NCI-H1048 (cell line): ENCODE results near the gene ARHGAP44.
"Not testable (repeated sequence)": the region's sequence is repeated elsewhere in the genome, so short reads cannot be mapped to it uniquely, and the experiment has no call there.

Experiments used
- DNase-seq: peaks from one replicate; lab custom pipeline; 2025; lab: John Stamatoyannopoulos, UW

ARHGAP44 gene

DNA sequence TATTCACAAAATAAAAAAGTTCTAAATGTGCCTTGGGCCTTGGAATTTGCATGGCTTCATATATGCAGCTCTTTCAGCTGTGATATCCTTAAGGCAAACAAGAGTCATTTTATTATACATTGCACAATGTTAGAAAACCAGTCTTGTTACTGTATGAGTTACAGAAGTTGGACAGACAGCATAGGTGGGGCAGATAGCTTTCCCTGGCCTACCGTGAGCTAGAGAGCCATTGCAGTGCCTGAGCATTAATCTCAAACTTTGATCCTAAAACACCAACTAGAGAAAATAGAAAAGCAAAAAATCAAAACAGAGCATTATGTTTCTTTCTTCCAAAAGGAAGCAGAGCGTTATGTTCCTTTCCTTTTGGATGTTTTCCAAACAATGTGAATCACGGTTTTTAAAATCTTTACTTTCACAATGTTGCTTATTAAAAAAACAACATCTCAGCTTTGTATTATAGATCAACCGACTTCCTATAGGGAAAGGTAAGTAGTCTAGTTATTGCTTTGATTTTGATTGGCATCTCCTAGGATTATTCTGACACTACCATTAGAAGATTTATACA lies 32.2 kb downstream of the ARHGAP44 start:
- no peak for DNase-seq

DNA sequence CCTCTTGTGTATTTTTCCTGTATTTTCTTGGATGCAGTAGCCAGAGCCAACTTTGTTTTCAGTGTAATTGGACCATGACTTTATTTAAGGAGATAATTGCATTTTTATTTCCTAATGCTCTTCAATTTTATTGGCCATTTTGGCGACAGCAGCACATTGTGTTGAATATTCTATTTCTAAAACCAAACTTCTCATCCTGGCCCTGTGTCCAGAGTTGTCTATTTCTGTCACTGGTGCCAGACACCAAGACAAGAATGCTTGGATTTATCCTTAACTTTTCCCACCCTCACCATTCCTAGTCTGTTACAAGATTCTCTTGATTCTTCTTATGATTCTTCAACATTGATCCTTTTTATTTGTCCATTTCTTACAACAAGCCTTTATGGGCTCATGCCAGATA lies 37.1 kb downstream of the ARHGAP44 start:
- no peak for DNase-seq

GRCh38 chr17:12830777-12831247 lies 41.5 kb downstream of the ARHGAP44 start:
- no peak for DNase-seq

DNA sequence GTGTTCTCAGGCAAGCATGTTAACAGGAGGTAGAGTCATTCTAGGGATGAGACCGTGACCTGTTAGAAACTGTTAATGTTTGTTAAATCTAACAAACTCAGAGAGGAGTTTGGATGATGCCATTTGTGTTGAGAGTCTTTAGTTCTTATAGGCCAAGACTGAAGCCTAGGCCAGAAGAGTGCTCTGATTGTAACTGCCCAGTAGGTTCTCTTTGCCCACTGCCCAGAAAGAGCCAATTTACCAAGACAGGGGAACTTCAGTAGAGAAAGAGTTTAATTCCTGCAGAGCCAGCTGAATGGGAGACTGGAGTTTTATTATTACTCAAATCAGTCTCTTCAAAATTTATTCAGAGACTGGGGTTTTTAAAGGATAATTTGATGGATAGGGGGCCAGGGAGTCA lies 42.5 kb downstream of the ARHGAP44 start:
- no peak for DNase-seq

DNA sequence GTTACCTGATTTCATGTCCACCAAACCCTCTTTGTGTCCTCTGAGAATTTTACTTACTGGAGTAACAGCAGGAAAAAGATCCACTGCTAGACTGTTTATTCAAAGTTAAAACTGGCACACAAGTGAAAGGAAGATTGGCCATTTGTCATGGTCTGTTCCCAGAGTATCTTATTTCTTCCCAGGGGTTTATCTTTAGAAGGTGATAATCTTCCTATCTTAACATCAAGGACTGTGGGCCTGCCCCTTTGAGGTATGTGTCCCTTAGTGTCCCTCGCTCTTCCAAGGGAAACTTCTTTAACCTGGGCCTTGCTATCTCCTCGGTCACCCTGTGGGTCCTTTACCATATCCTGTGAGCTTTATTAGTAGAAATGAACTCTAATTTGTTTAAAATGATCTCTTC lies 49.7 kb downstream of the ARHGAP44 start:
- no peak for DNase-seq

- no peak for DNase-seq
Observed at GRCh38 chr17:12842936-12843335, 53.6 kb downstream of the ARHGAP44 start.

- DNase-seq, result no peak
Observed at GRCh38 chr17:12850996-12851395, 61.7 kb downstream of the ARHGAP44 start.

- DNase-seq, result no peak
Observed at GRCh38 chr17:12851901-12852435, 62.7 kb downstream of the ARHGAP44 start.

DNA sequence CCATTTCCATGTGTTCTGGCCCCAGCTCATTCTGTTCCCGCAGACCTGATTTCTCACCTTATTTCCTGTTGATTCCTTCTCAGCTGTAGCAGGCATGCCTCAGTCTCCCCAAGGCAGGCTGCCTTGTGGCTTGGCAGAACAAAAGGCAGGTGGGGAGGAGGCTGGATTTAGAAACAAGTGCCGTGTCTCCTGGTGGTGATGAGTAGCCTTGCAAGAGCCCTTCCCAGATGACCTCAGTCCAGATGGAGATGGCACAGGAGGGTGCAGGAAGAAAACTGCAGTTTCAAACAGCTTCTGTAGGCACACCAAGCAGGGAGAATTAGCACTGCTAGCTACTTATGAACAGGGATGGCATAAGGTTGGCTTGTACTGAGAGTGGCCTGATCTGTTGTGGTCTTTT lies 64.6 kb downstream of the ARHGAP44 start:
- no peak for DNase-seq

- DNase-seq, result no peak
Observed at GRCh38 chr17:12856416-12856815, 67.1 kb downstream of the ARHGAP44 start.

DNA sequence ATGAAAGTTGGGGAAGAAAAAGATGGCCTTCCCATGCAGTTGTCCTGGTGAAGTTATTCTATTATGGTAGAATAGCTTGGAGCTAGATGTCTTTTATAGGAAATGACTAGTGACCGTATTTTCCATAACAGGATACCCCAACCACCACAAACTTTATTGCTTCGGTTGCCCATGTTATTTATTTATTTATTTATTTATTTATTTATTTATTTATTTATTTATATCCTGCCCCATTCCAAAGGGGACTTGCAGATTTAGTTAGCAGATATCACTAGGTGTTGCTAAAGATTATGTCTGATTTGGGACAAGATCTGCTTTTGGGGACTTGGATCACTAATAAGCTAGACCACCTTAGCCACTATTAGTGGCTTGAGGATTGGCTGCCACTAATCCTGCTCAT lies 68.3 kb downstream of the ARHGAP44 start:
- no peak for DNase-seq

- no peak for DNase-seq
Observed at GRCh38 chr17:12859520-12859919, 70.2 kb downstream of the ARHGAP44 start.

DNA sequence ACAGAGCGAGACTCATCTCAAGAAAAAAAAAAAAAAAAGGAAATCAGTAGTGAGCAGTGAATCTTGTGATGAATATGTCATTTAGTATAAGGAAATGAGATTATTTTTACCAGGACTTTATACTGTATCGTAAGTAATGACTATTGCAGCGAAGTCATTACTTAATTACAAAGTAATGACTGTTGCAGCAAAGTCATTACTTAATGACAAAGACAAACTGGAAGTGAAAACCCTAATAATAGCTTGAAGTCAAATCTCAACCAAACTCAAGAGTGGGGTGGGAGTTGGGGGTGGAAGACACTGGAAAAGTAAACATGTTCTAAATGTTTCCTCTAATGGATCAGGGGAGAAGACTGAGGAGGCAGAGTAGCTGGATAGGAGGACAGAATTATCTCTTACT lies 76.5 kb downstream of the ARHGAP44 start:
- DNase-seq, result no peak

GRCh38 chr17:12866244-12866643 lies 76.9 kb downstream of the ARHGAP44 start:
- no peak for DNase-seq

DNA sequence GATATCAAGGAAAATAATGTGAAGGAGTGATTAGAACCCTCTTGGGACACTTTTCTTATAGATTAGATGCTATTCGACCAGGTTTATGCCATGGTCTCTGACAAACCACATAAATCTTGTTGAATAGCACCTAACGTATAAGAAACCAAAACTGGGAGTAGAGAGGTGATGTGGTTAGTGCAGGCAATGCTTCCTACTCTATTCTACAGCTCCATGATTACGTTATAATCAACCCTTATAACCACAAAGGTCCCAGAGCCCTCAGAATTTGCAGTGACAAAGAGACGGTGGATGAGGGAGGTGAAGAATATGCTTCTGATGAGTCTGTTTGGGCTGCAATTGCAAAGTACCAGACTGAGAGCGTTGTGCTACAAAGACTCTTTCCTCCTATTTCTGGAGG lies 78.4 kb downstream of the ARHGAP44 start:
- no peak for DNase-seq

DNA sequence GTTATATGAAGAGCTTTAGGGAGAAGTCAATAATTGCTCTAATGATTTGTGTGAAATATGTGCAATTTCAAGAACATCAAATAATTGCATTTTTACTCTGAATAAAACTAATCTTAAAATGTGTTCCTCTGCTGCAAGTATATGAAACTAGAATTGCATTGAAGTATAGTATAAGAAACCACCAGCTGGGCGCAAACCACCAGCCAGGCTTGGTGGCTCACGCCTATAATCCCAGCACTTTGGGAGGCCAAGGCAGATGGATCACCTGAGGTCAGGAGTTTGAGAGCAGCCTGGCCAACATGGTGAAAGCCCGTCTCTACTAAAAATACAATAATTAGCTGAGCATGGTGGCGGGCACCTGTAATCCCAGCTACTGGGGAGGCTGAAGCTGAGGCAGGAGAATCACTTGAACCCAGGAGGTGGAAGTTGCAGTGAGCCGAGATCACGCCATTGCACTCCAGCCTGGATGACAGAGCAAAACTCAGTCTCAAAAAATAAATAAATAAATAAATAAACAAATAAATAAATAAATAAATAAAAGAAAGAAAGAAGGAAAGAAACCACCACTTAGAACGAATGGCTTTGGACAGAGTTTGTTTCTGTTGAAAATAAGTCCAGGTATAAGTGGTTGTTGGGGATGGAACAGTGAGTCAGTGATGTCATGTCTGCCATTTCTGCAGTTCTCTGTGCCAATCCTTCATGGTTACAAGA lies 84.3 kb downstream of the ARHGAP44 start:
- DNase-seq, result not testable (repeated sequence)

DNA sequence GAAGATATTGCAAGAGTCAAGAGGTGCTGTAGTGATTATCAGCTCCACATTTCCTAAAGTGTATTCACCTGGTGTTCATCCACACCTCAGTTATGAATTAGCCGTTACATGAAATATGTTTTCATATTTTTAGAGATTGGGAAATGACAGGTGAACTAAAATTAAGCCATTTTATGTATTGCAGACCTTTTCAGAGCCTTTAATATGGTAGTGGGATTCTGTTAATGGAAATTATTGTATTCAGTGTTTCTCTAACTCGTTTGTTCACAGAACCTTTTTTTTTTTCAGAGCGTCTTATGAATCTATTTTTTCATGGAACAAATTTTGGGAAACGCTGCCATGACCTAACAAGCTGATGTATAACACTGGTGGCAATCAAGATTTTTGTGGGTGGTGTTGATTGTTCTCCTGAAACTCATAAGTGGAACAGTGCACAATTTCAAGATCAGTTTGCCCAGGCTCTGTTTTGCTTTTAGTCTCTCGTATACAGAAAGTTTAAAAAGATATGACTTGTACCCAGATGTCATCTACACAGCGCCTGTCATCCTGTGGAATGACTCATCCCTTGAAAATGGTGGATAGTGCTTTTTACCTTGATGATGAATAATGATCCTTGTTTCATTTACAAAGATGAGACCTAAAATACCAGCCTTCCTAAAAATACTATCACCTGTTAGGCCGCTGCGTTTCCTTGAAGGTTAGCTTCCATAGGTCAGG lies 88.8 kb downstream of the ARHGAP44 start:
- DNase-seq, result no peak

DNA sequence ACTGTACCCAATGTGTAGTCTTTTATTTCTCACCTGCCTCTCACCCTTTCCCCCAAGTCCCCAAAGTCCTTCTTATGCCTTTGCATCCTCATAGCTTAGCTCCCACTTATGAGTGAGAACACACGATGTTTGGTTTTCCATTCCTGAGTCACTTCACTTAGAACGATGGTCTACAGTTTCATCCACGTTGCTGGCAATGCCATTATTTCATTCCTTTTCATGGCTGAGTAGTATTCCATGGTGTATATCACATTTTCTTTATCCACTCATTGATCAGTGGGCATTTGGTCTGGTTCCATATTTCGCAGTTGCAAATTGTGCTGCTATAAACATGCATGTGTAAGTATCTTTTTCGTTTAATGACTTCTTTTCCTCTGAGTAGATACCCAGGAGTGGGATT lies 89.8 kb downstream of the ARHGAP44 start:
- DNase-seq, result not testable (repeated sequence)

GRCh38 chr17:12883472-12883871 lies 94.2 kb downstream of the ARHGAP44 start:
- DNase-seq, result no peak

DNA sequence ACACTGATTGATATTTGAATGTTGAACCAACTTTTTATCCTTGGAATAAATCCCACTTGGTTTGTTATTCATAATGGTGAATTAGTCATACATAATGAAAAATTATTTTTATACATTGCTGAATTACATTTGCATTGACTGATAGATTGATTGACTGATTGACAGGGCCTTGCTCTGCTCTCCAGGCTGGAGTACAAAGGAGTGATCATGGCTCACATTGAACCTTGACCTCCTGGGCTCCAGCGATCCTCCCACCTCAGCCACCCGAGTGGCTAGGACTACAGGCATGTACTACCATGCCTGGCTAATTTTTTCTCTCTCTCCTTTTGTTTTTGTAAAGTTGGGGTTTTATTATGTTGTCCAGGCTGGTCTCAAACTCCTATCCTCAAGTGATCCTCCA lies 97.8 kb downstream of the ARHGAP44 start:
- no peak for DNase-seq

GRCh38 chr17:12896180-12896785 lies 107.0 kb downstream of the ARHGAP44 start:
- DNase-seq, result no peak

GRCh38 chr17:12898110-12898509 lies 108.8 kb downstream of the ARHGAP44 start:
- no peak for DNase-seq

- DNase-seq, result no peak
Observed at GRCh38 chr17:12899604-12900003, 110.3 kb downstream of the ARHGAP44 start.
